ENCODE results near the gene ACSS1. TPM values are rescaled to one million over a fixed set of nuclear protein-coding genes. Genes with fewer than 3 reads are reported as not detected.

Gene ACSS1
- polyA plus RNA-seq, 2 donors: 8.0 to 8.8 TPM

- Histone ChIP-seq H3K27me3 (ENCODE audit: control insufficient read depth in 1 of 2, insufficient read depth in 2 of 2, low read length in 2 of 2) (peaks cover 0 to 3% of the 10 kb centered on the region in 2 donors), H3K4me1 (ENCODE audit: control insufficient read depth in 2 of 2, insufficient read depth in 2 of 2, low read length in 1 of 2) (no peaks in the 10 kb centered on the region)
- WGBS, 2 donors: 90 to 91% methylated on average over 18 of the region's 18 CpGs
These were observed 9.4 kb upstream of the ACSS1 start for GRCh38 chr20:25067102-25067987.

GRCh38 chr20:25066386-25066785, 8.4 kb upstream of the ACSS1 start:
- Histone ChIP-seq H3K4me3 (ENCODE audit: low read depth in 1 of 2, low read length in 2 of 2) (no peak overlapping the region), H3K4me1 (ENCODE audit: control insufficient read depth in 2 of 2, insufficient read depth in 2 of 2, low read length in 1 of 2) (no peaks in the 10 kb centered on the region), H3K9me3 (ENCODE audit: control insufficient read depth in 2 of 2, insufficient read depth in 1 of 2, low read depth in 1 of 2, low read length in 1 of 2) (no peaks in the 10 kb centered on the region), H3K27me3 (ENCODE audit: control insufficient read depth in 1 of 2, insufficient read depth in 2 of 2, low read length in 2 of 2) (no peaks in the 10 kb centered on the region), H3K36me3 (ENCODE audit: control insufficient read depth in 2 of 2, insufficient read depth in 2 of 2, low read length in 1 of 2) (no peaks in the 10 kb centered on the region), H3K27ac (ENCODE audit: low read depth in 2 of 2, low read length in 1 of 2) (no peak overlapping the region)
- 18 to 24% methylated on average over 6 of the region's 6 CpGs for WGBS, 2 donors

More at GRCh38 chr20:25067102-25067987, 9.4 kb upstream of the ACSS1 start:
- Histone ChIP-seq H3K36me3 (ENCODE audit: control insufficient read depth in 2 of 2, insufficient read depth in 2 of 2, low read length in 1 of 2) (no peaks in the 10 kb centered on the region), H3K9me3 (ENCODE audit: control insufficient read depth in 2 of 2, insufficient read depth in 1 of 2, low read depth in 1 of 2, low read length in 1 of 2) (no peaks in the 10 kb centered on the region), H3K4me3 (ENCODE audit: low read depth in 1 of 2, low read length in 2 of 2) (no peak overlapping the region), H3K27ac (ENCODE audit: low read depth in 2 of 2, low read length in 1 of 2) (no peak overlapping the region)

GRCh38 chr20:25065625-25066338, 7.8 kb upstream of the ACSS1 start:
- Histone ChIP-seq H3K4me1 (ENCODE audit: control insufficient read depth in 2 of 2, insufficient read depth in 2 of 2, low read length in 1 of 2) (no peaks in the 10 kb centered on the region), H3K27ac (ENCODE audit: low read depth in 2 of 2, low read length in 1 of 2) (no peak overlapping the region), H3K4me3 (ENCODE audit: low read depth in 1 of 2, low read length in 2 of 2) (no peak overlapping the region), H3K9me3 (ENCODE audit: control insufficient read depth in 2 of 2, insufficient read depth in 1 of 2, low read depth in 1 of 2, low read length in 1 of 2) (no peaks in the 10 kb centered on the region), H3K27me3 (ENCODE audit: control insufficient read depth in 1 of 2, insufficient read depth in 2 of 2, low read length in 2 of 2) (no peaks in the 10 kb centered on the region), H3K36me3 (ENCODE audit: control insufficient read depth in 2 of 2, insufficient read depth in 2 of 2, low read length in 1 of 2) (no peaks in the 10 kb centered on the region)
- WGBS, 2 donors: 23 to 25% methylated on average over 9 of the region's 9 CpGs

- Histone ChIP-seq H3K9me3 (ENCODE audit: control insufficient read depth in 2 of 2, insufficient read depth in 1 of 2, low read depth in 1 of 2, low read length in 1 of 2) (no peaks in the 10 kb centered on the region), H3K27me3 (ENCODE audit: control insufficient read depth in 1 of 2, insufficient read depth in 2 of 2, low read length in 2 of 2) (no peaks in the 10 kb centered on the region), H3K27ac (ENCODE audit: low read depth in 2 of 2, low read length in 1 of 2) (no peak overlapping the region), H3K4me3 (ENCODE audit: low read depth in 1 of 2, low read length in 2 of 2) (no peak overlapping the region), H3K36me3 (ENCODE audit: control insufficient read depth in 2 of 2, insufficient read depth in 2 of 2, low read length in 1 of 2) (no peaks in the 10 kb centered on the region), H3K4me1 (ENCODE audit: control insufficient read depth in 2 of 2, insufficient read depth in 2 of 2, low read length in 1 of 2) (no peaks in the 10 kb centered on the region)
- WGBS, 2 donors: 55 to 61% methylated on average over 9 of the region's 9 CpGs
These were observed 7.2 kb upstream of the ACSS1 start for GRCh38 chr20:25065072-25065624.

GRCh38 chr20:25064561-25065071, 6.7 kb upstream of the ACSS1 start:
- no peak overlapping the region for H3K27ac ChIP-seq (ENCODE audit: low read depth in 2 of 2, low read length in 1 of 2)
- H3K9me3 ChIP-seq (ENCODE audit: control insufficient read depth in 2 of 2, insufficient read depth in 1 of 2, low read depth in 1 of 2, low read length in 1 of 2): no peaks in the 10 kb centered on the region
- H3K4me1 ChIP-seq (ENCODE audit: control insufficient read depth in 2 of 2, insufficient read depth in 2 of 2, low read length in 1 of 2): no peaks in the 10 kb centered on the region
- no peaks in the 10 kb centered on the region for H3K36me3 ChIP-seq (ENCODE audit: control insufficient read depth in 2 of 2, insufficient read depth in 2 of 2, low read length in 1 of 2)
- no peaks in the 10 kb centered on the region for H3K27me3 ChIP-seq (ENCODE audit: control insufficient read depth in 1 of 2, insufficient read depth in 2 of 2, low read length in 2 of 2)
- 91 to 94% methylated on average over 4 of the region's 4 CpGs for WGBS, 2 donors
- H3K4me3 ChIP-seq (ENCODE audit: low read depth in 1 of 2, low read length in 2 of 2): no peak overlapping the region

GRCh38 chr20:25063981-25064380, 6.0 kb upstream of the ACSS1 start:
- 91 to 92% methylated on average over 2 of the region's 2 CpGs for WGBS, 2 donors
- H3K9me3 ChIP-seq (ENCODE audit: control insufficient read depth in 2 of 2, insufficient read depth in 1 of 2, low read depth in 1 of 2, low read length in 1 of 2): no peaks in the 10 kb centered on the region
- H3K27ac ChIP-seq (ENCODE audit: low read depth in 2 of 2, low read length in 1 of 2): no peak overlapping the region
- H3K4me1 ChIP-seq (ENCODE audit: control insufficient read depth in 2 of 2, insufficient read depth in 2 of 2, low read length in 1 of 2): no peaks in the 10 kb centered on the region
- no peaks in the 10 kb centered on the region for H3K36me3 ChIP-seq (ENCODE audit: control insufficient read depth in 2 of 2, insufficient read depth in 2 of 2, low read length in 1 of 2)
- H3K4me3 ChIP-seq (ENCODE audit: low read depth in 1 of 2, low read length in 2 of 2): no peak overlapping the region
- no peaks in the 10 kb centered on the region for H3K27me3 ChIP-seq (ENCODE audit: control insufficient read depth in 1 of 2, insufficient read depth in 2 of 2, low read length in 2 of 2)

- no peaks in the 10 kb centered on the region for H3K9me3 ChIP-seq (ENCODE audit: control insufficient read depth in 2 of 2, insufficient read depth in 1 of 2, low read depth in 1 of 2, low read length in 1 of 2)
- no peak overlapping the region for H3K27ac ChIP-seq (ENCODE audit: low read depth in 2 of 2, low read length in 1 of 2)
- no peak overlapping the region for H3K4me3 ChIP-seq (ENCODE audit: low read depth in 1 of 2, low read length in 2 of 2)
- H3K36me3 ChIP-seq (ENCODE audit: control insufficient read depth in 2 of 2, insufficient read depth in 2 of 2, low read length in 1 of 2): no peaks in the 10 kb centered on the region
- no peaks in the 10 kb centered on the region for H3K27me3 ChIP-seq (ENCODE audit: control insufficient read depth in 1 of 2, insufficient read depth in 2 of 2, low read length in 2 of 2)
- peaks cover 0 to 2% of the 10 kb centered on the region in 2 donors for H3K4me1 ChIP-seq (ENCODE audit: control insufficient read depth in 2 of 2, insufficient read depth in 2 of 2, low read length in 1 of 2)
- WGBS, 2 donors: 86 to 89% methylated on average over 11 of the region's 11 CpGs
These were observed 5.6 kb upstream of the ACSS1 start for GRCh38 chr20:25063546-25063945.

GRCh38 chr20:25062841-25063240, 4.9 kb upstream of the ACSS1 start:
- no peaks in the 10 kb centered on the region for H3K9me3 ChIP-seq (ENCODE audit: control insufficient read depth in 2 of 2, insufficient read depth in 1 of 2, low read depth in 1 of 2, low read length in 1 of 2)
- H3K4me3 ChIP-seq (ENCODE audit: low read depth in 1 of 2, low read length in 2 of 2): no peak overlapping the region
- no peak overlapping the region for H3K27ac ChIP-seq (ENCODE audit: low read depth in 2 of 2, low read length in 1 of 2)
- 81 to 83% methylated on average over 7 of the region's 7 CpGs for WGBS, 2 donors
- no peaks in the 10 kb centered on the region for H3K36me3 ChIP-seq (ENCODE audit: control insufficient read depth in 2 of 2, insufficient read depth in 2 of 2, low read length in 1 of 2)
- peaks cover 0 to 4% of the 10 kb centered on the region in 2 donors for H3K4me1 ChIP-seq (ENCODE audit: control insufficient read depth in 2 of 2, insufficient read depth in 2 of 2, low read length in 1 of 2)
- no peaks in the 10 kb centered on the region for H3K27me3 ChIP-seq (ENCODE audit: control insufficient read depth in 1 of 2, insufficient read depth in 2 of 2, low read length in 2 of 2)

GRCh38 chr20:25061821-25062530, 4.0 kb upstream of the ACSS1 start:
- 89 to 91% methylated on average over 15 of the region's 15 CpGs for WGBS, 2 donors
- Histone ChIP-seq H3K4me3 (ENCODE audit: low read depth in 1 of 2, low read length in 2 of 2) (no peak overlapping the region), H3K27ac (ENCODE audit: low read depth in 2 of 2, low read length in 1 of 2) (no peak overlapping the region), H3K4me1 (ENCODE audit: control insufficient read depth in 2 of 2, insufficient read depth in 2 of 2, low read length in 1 of 2) (peaks cover under 1 to 4% of the 10 kb centered on the region in 2 donors), H3K9me3 (ENCODE audit: control insufficient read depth in 2 of 2, insufficient read depth in 1 of 2, low read depth in 1 of 2, low read length in 1 of 2) (no peaks in the 10 kb centered on the region), H3K36me3 (ENCODE audit: control insufficient read depth in 2 of 2, insufficient read depth in 2 of 2, low read length in 1 of 2) (no peaks in the 10 kb centered on the region), H3K27me3 (ENCODE audit: control insufficient read depth in 1 of 2, insufficient read depth in 2 of 2, low read length in 2 of 2) (no peaks in the 10 kb centered on the region)

Measured in esophagus (tissue), 2 donors.